Activated gamma-delta T cell treated with Interleukin-2 at 50 U/mL for 16 hours (primary cell): ENCODE measurements around the gene KIF1B.
A peak's percentile ranks its signal among the peaks of the same experiment; 100 is the strongest.
"Not testable (repeated sequence)": the region's sequence is repeated elsewhere in the genome, so short reads cannot be mapped to it uniquely, and the experiment has no call there.

Experiments
- DNase-seq: peaks from one replicate; pipeline ENCODE4 v3.0.0-alpha.2; 2020

The KIF1B gene

GRCh38 chr1:10398278-10398733 lies 187.9 kb downstream of the KIF1B start:
- no peak for DNase-seq

DNA sequence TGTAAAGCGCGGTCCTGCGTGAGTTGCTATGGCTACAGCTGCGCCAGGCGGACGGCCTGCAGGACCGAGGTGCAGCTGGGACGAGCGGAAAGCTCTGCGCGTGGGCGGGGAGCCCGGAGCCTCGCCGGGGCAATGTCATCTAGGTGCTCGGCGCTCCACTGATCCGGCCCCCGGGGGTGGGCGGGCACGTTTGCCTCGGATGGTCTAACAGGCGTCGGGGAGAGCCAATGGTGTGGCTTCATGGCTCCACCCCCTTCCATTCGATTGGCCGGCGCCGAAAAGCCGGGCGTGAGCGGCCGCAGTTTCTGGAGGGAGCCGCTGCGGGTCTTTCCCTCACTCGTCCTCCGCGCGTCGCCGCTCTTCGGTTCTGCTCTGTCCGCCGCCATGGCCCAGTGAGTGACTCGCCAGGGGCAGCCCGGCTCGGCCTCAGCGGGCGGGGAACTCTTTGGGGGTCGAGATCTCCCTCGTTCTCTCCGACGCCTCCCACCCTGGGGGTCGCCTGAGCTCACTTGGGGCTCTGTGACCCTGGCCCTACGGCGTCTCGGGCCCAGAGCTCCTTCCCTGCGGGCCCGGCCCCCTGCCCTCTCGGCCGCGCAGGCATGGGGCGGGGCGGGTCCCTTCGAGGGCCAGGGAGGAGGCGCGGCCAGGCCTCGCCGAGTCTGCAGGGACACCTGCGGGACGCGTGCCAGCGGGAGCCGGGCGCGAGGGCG lies 188.5 kb downstream of the KIF1B start, which contains the start of gene PGD:
TSS of gene PGD (plus strand) at position 331 of the 710 bp plus-strand sequence. CDS start at position 385, 54 bp downstream.
- DNase-seq, result peak; percentile 98

GRCh38 chr1:10399444-10399941 lies 189.1 kb downstream of the KIF1B start:
- no peak for DNase-seq

DNA sequence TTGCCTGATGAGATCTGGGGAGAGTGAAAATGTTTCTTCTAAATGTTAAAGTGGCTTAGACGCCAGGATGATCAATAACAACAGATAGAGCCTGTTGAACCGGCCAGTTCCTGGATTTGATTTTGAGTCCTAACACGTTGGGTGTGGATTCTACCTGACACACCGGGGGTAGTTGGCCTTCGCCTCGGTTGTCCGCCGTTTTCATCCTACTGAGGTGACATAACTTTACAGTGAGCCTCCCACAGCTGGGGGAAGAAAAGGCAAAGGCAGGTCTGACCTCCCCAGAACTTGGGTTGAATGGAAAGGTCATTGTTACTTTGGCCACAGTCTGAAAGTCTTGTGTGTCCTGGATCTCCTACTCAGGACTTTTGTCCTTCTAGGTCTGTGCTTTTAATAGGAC lies 189.6 kb downstream of the KIF1B start:
- no peak for DNase-seq

- no peak for DNase-seq
Observed at GRCh38 chr1:10401281-10401680, 190.9 kb downstream of the KIF1B start.

DNA sequence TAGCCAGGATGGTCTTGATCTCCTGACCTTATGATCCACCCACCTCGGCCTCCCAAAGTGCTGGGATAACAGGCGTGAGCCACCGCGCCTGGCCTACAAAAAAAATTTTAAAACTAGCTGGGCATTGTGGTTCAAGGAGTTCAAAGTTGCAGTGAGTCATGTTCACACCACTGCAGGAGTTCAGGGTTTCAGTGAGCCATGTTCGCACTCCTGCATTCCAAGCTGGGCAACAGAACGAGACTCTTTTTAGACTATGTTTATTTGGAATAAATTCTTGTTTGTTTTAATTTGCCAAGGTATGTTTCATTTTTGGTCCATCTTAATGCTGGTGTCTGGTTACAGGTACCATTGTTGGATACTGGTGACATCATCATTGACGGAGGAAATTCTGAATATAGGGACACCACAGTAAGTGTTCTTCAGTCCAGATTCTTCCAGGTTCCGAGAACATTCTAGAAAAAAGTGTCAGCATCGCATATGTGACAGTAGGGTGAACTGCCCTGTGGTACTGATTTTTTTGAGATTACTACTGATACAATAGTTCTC lies 192.4 kb downstream of the KIF1B start:
- DNase-seq, result no peak

GRCh38 chr1:10407201-10407600 lies 196.8 kb downstream of the KIF1B start:
- no peak for DNase-seq

DNA sequence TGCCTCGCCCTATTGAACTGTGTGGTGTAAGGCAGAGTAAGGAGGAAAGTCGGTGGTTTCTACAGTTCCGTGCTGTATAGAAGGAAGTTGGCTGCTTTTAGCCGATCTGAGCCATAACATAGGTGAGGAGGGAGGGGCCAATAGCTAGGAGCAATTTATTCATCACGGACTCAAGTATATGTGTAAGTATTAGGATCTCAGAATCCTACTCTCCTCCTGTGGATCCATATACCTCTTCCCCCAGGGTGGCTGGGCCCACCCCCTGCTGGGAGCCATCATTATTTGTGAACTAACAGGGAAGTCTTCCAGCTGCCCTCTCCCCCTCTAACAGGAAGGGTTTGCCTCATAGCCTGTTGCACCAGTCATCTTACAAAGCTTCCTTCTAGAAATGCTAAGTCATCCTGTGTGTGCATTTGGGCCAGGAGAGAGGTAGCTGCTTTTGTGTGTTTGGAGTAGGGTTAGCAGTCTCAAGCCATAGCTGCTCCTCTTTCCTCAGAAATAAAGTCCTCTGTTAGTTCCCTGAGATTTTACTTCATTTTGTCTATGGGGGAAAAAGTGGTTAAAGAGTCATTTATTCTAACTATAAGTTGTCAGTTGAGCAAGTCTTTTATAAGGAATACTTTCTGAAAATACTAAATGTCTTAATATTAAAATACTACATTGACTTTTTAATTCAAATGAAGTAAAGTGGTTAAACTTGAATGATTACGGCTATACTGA lies 205.0 kb downstream of the KIF1B start:
- no peak for DNase-seq

- not testable (repeated sequence) for DNase-seq
Observed at GRCh38 chr1:10415967-10416366, 205.6 kb downstream of the KIF1B start.

- not testable (repeated sequence) for DNase-seq
Observed at GRCh38 chr1:10418741-10419140, 208.4 kb downstream of the KIF1B start.

GRCh38 chr1:10419351-10419750 lies 209.0 kb downstream of the KIF1B start:
- no peak for DNase-seq

- no peak for DNase-seq
Observed at GRCh38 chr1:10421637-10422036, 211.3 kb downstream of the KIF1B start.

DNA sequence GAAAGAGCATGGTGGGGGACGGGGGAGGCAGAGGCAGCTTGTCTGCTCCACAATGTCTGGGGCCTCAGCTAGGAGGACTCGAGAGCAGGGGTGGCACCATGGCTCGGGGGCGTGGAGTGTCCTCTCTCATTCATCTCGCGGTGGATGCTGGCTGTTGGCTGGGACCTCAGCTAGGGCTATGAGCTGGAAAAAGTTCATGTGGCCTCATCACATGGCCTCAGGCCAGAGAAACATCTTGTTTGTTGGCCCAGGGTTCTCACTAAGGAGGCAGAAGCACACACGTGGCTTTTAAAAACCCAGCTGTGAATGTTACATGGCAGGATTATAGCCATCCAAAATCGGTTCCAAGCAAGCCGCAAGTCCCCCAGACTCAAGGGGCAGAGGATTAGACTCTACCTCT lies 213.7 kb downstream of the KIF1B start:
- no peak for DNase-seq

DNA sequence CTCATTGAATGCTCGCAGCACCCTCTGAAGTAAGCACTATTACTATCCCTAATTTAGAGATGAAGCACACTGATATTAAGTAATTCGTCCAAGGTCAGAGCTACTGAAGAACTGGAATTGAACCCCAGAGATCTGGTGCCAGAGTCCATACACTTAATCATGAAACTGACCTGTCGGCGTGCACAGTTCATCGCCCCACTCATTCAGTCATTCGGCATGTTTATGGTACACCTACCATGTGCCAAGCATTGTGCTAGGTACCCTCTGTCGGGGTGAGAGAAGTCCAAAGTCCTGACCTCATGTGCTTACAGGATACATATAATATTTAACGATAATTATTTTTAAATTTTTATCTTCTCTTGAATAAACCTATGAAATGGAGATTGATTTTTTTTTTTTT lies 214.3 kb downstream of the KIF1B start:
- DNase-seq, result no peak

DNA sequence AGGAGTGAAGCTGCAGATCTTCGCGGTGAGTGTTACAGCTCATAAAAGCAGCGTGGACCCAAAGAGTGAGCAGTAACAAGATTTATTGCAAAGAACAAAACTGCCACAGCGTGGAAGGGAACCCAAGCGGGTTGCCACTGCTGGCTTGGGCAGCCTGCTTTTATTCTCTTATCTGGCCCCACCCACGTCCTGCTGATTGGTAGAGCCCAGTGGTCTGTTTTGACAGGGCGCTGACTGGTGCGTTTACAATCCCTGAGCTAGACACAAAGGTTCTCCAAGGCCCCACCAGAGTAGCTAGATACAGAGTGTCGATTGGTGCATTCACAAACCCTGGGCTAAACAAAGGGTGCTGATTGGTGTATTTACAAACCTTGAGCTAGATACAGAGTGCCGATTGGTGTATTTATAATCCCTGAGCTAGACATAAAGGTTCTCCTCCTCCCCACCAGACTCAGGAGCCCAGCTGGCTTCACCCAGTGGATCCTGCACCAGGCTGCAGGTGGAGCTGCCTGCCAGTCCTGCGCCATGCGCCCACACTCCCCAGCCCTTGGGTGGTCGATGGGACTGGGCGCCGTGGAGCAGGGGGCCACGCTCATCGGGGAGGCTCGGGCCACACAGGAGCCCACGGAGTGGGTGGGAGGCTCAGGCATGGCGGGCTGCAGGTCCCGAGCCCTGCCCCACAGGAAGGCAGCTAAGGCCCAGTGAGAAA lies 215.6 kb downstream of the KIF1B start:
- DNase-seq, result not testable (repeated sequence)

- not testable (repeated sequence) for DNase-seq
Observed at GRCh38 chr1:10426535-10426848, 216.1 kb downstream of the KIF1B start.

DNA sequence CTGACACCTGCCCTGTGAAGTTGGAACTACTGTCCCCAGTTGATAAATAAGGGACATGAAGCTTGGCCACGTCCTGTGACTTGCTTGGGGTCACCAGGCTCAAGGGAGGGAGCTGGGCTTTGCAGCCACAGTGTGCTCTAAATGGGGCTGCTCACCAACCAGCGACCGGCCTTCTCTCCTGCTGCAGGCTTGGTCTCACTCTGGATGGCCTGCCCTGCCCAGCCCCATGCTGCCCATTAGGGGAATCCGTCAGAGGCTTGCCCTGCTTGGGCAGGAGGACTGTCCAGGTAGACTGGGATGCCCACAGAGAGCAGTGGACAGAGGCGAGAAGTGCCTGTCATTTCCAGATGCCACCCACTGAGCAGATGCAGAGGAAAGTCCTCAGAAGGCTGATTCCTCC lies 218.6 kb downstream of the KIF1B start:
- DNase-seq, result no peak

DNA sequence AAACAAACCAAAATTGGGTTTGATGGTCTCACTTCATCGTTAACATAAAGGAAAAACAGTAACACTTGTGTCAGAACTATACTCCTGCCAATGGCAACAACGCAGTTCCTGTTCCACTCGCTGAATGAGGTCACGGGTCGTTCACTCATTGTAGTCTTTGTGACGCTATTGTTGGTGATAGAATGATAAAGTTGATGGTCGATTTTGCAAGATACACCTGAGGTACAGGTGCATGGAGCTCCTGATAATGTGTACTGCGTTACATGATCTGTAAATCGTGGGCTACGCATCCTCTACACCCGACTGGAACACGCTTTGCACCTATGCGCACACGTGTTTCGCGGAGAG lies 219.5 kb downstream of the KIF1B start:
- no peak for DNase-seq

DNA sequence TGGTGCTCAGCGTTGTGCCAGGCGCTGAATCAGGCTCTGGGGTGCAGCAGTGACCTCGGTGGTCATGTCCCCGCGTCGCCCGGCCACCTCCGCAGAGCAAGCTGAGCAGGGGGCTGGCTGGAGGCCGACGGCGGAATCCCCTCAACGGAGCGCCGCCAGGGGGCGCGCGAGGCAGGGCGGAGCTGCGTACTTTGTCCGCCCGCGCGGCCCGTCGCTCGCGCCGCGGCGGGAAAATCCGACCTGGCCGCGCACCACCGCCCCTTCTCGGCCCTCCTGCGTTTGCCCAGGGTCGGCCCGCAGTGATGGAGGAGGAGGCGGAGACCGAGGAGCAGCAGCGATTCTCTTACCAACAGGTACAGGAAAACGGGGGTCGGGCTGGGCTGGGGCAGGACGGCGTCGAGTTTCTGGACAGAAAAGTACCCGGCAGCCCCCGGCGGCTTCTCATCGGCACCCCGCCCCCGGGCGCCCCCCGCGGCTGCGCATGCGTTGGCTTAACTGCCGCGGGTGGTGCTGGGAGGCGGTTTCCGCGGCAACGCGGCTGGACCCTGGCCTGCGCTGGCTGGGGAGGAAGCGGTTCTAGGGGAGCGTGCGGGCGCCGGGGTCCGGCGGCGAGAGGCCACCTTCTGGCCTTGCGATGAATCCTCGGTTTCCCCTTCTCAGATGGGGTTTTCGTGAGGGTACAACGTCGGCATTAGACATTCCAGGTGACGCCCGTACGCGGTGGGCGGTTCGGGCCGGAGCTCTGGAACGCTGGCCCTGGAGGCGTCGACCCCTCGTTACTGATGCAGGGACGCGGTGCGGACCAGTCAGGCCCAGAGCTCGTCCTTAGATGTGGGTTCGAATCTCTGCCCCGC lies 220.1 kb downstream of the KIF1B start, which contains the start of gene CENPS:
TSS of gene CENPS (plus strand) at position 218 of the 854 bp plus-strand sequence. CDS start at position 303, 85 bp downstream.
- DNase-seq, result peak; percentile 92
